ENCODE data around the gene DPM3. TPM values are rescaled to one million over a fixed set of nuclear protein-coding genes. Genes with fewer than 3 reads are reported as not detected.

The DPM3 gene
- total RNA-seq, 4 donors from 2014 or later: 54.5 to 176 (median 80.6) TPM

GRCh38 chr1:155178441-155179111 is 38.2 kb upstream of the DPM3 start:
- TF ChIP-seq POLR2AphosphoS5 (IDR thresholded peaks at IDR 0.05) (no peak), EP300 (IDR thresholded peaks at IDR 0.05) (no peak), CTCF (IDR thresholded peaks at IDR 0.05) (no peak), POLR2A (IDR thresholded peaks at IDR 0.05; ENCODE audit: low read depth) (no peak)
- DNase-seq (ENCODE audit: extremely low spot score): no peak
- Histone ChIP-seq H3K9me3 (no peaks in the 10 kb centered on the region), H3K27ac (replicated peaks in 1 of 4) (no peak overlapping the region), H3K4me1 (peaks cover 15 to 30% (median 24%) of the 10 kb centered on the region in 4 donors), H3K27me3 (peaks cover 0 to 23% (median 14%) of the 10 kb centered on the region in 4 donors), H3K36me3 (peaks cover 0 to 4% (median 2%) of the 10 kb centered on the region in 4 donors), H3K4me3 (no peak overlapping the region)
- WGBS: 84% methylated on average over 27 of the region's 30 CpGs
- intact Hi-C loops (cut with DNase I): loop anchor here (5.0 kb wide), 1 partner anchor 414 kb away; no protein-coding TSS in a partner anchor

DNA sequence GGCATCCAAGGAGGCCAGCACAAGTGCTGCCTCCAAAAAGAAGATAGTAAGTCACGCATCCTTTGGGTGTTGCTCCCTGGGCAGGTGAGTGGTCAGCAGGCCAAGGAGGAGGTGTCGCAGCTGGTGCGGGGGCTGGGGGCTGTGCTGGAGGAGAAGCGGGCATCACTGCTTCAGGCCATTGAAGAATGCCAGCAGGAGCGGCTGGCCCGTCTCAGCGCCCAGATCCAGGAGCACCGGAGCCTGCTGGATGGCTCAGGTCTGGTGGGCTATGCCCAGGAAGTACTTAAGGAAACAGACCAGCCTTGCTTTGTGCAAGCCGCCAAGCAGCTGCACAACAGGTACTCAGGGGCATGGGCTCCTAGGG is 37.6 kb upstream of the DPM3 start:
- Histone ChIP-seq H3K36me3 (peaks cover 0 to 4% (median 2%) of the 10 kb centered on the region in 4 donors), H3K9me3 (no peaks in the 10 kb centered on the region), H3K4me1 (peaks cover 18 to 35% (median 28%) of the 10 kb centered on the region in 4 donors), H3K27ac (replicated peaks in 1 of 4) (no peak overlapping the region), H3K4me3 (no peak overlapping the region), H3K27me3 (peaks cover 0 to 24% (median 14%) of the 10 kb centered on the region in 4 donors)
- no peak for DNase-seq (ENCODE audit: extremely low spot score)
- intact Hi-C loops (cut with DNase I): loop anchor here (5.0 kb wide), 1 partner anchor 414 kb away; no protein-coding TSS in a partner anchor
- TF ChIP-seq EP300 (IDR thresholded peaks at IDR 0.05) (no peak), POLR2A (IDR thresholded peaks at IDR 0.05; ENCODE audit: low read depth) (no peak), POLR2AphosphoS5 (IDR thresholded peaks at IDR 0.05) (no peak), CTCF (IDR thresholded peaks at IDR 0.05) (no peak)
- WGBS: 92% methylated on average over 2 of the region's 9 CpGs

- no peak for TF ChIP-seq EP300 (IDR thresholded peaks at IDR 0.05)
- no peak for TF ChIP-seq POLR2AphosphoS5 (IDR thresholded peaks at IDR 0.05)
- no peak for TF ChIP-seq CTCF (IDR thresholded peaks at IDR 0.05)
- no peak for TF ChIP-seq POLR2A (IDR thresholded peaks at IDR 0.05; ENCODE audit: low read depth)
- intact Hi-C loops (cut with DNase I): loop anchor here (5.0 kb wide), 1 partner anchor 415 kb away; no protein-coding TSS in a partner anchor
- 87% methylated on average over 11 of the region's 11 CpGs for WGBS
- Histone ChIP-seq H3K4me3 (no peak overlapping the region), H3K27ac (replicated peaks in 1 of 4) (no peak overlapping the region), H3K27me3 (peaks cover 0 to 24% (median 14%) of the 10 kb centered on the region in 4 donors), H3K4me1 (peaks cover 21 to 40% (median 31%) of the 10 kb centered on the region in 4 donors), H3K36me3 (peaks cover 0 to 4% (median 2%) of the 10 kb centered on the region in 4 donors), H3K9me3 (no peaks in the 10 kb centered on the region)
- no peak for DNase-seq (ENCODE audit: extremely low spot score)
Measured at GRCh38 chr1:155177192-155177917, 37.0 kb upstream of the DPM3 start.

DNA sequence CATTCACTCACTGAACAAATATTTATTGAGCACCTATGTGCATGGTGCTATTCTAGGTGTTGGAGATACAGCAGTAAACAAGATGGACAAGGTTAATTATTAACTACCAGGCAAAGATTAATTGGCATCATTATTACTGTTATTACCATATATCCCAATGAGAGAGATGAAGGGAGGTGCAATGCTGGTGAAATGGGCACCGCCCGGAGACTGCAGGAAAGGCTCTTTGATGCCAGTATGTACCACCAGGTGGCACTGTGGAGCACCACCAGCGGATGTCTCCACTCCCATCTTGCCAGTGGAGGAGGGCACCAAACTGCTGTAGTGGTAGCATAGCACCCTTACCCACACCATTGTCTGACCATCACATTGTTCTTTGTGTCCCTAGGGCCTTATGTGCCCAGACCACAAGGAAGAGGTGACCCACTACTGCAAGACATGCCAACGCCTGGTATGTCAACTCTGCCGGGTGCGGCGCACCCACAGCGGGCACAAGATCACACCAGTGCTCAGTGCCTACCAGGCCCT is 36.3 kb upstream of the DPM3 start:
- peaks cover 26 to 47% (median 38%) of the 10 kb centered on the region in 4 donors for H3K4me1 ChIP-seq
- intact Hi-C loops (cut with DNase I): loop anchor here (5.0 kb wide), 1 partner anchor 416 kb away; no protein-coding TSS in a partner anchor
- 8% methylated on average over 3 of the region's 8 CpGs for WGBS
- H3K36me3 ChIP-seq: peaks cover 0 to 4% (median 2%) of the 10 kb centered on the region in 4 donors
- H3K9me3 ChIP-seq: no peaks in the 10 kb centered on the region
- TF ChIP-seq POLR2A (IDR thresholded peaks at IDR 0.05; ENCODE audit: low read depth) (no peak), POLR2AphosphoS5 (IDR thresholded peaks at IDR 0.05) (peak; percentile 24 to 77), CTCF (IDR thresholded peaks at IDR 0.05) (peak in 2 of 3 experiments; percentile 90 to 94), EP300 (IDR thresholded peaks at IDR 0.05) (no peak)
- H3K27ac ChIP-seq (replicated peaks in 1 of 4): no peak overlapping the region
- H3K27me3 ChIP-seq: peaks cover 0 to 24% (median 14%) of the 10 kb centered on the region in 4 donors
- H3K4me3 ChIP-seq: no peak overlapping the region
- no peak for DNase-seq (ENCODE audit: extremely low spot score)

All from esophagus muscularis mucosa (tissue), 4 donors.